ENCODE results near the gene JAG2.
A peak's percentile ranks its signal among the peaks of the same experiment; 100 is the strongest.
"Not testable (repeated sequence)": the region's sequence is repeated elsewhere in the genome, so short reads cannot be mapped to it uniquely, and the experiment has no call there.

Gene JAG2

GRCh38 chr14:105116451-105117256 lies 51.9 kb downstream of the JAG2 start:
- no peak for DNase-seq (ENCODE audit: low spot score)

- DNase-seq (ENCODE audit: low spot score): not testable (repeated sequence)
These were observed 59.3 kb downstream of the JAG2 start for GRCh38 chr14:105109243-105109642.

GRCh38 chr14:105108516-105108864 lies 60.1 kb downstream of the JAG2 start:
- DNase-seq (ENCODE audit: low spot score): no peak

GRCh38 chr14:105107781-105108515 lies 60.6 kb downstream of the JAG2 start:
- no peak for DNase-seq (ENCODE audit: low spot score)

- DNase-seq (ENCODE audit: low spot score): no peak
These were observed 61.2 kb downstream of the JAG2 start for GRCh38 chr14:105107351-105107750.

GRCh38 chr14:105105158-105105557 lies 63.4 kb downstream of the JAG2 start:
- no peak for DNase-seq (ENCODE audit: low spot score)

GRCh38 chr14:105102893-105103292 lies 65.7 kb downstream of the JAG2 start:
- no peak for DNase-seq (ENCODE audit: low spot score)

- DNase-seq (ENCODE audit: low spot score): no peak
These were observed 66.2 kb downstream of the JAG2 start for GRCh38 chr14:105102361-105102870.

GRCh38 chr14:105100910-105101309 lies 67.7 kb downstream of the JAG2 start:
- DNase-seq (ENCODE audit: low spot score): no peak

GRCh38 chr14:105099778-105100177 lies 68.8 kb downstream of the JAG2 start:
- DNase-seq (ENCODE audit: low spot score): no peak

GRCh38 chr14:105098316-105098715 lies 70.3 kb downstream of the JAG2 start:
- no peak for DNase-seq (ENCODE audit: low spot score)

GRCh38 chr14:105097794-105098127 lies 70.8 kb downstream of the JAG2 start:
- no peak for DNase-seq (ENCODE audit: low spot score)

GRCh38 chr14:105096206-105096875 lies 72.2 kb downstream of the JAG2 start:
- DNase-seq (ENCODE audit: low spot score): no peak

- no peak for DNase-seq (ENCODE audit: low spot score)
These were observed 73.3 kb downstream of the JAG2 start for GRCh38 chr14:105095236-105095805.

- no peak for DNase-seq (ENCODE audit: low spot score)
These were observed 74.2 kb downstream of the JAG2 start for GRCh38 chr14:105094193-105094907.

GRCh38 chr14:105093431-105094192 lies 75.0 kb downstream of the JAG2 start:
- peak; percentile 36 for DNase-seq (ENCODE audit: low spot score)

GRCh38 chr14:105093038-105093430 lies 75.5 kb downstream of the JAG2 start:
- DNase-seq (ENCODE audit: low spot score): peak; percentile 34

- no peak for DNase-seq (ENCODE audit: low spot score)
These were observed 76.2 kb downstream of the JAG2 start for GRCh38 chr14:105092171-105093037.

GRCh38 chr14:105091517-105092170 lies 76.9 kb downstream of the JAG2 start:
- peak; percentile 83 for DNase-seq (ENCODE audit: low spot score)

Measured in COLO829 (cell line).